Subcutaneous abdominal adipose tissue (tissue), 5 donors: ENCODE data around the gene ZNF292.
"Not testable (repeated sequence)": the region's sequence is repeated elsewhere in the genome, so short reads cannot be mapped to it uniquely, and the experiment has no call there.

Source experiments
- H3K27ac ChIP-seq: one replicate; pipeline ENCODE4 v1.7.0; 2013; ENCODE audit warnings: low read depth, mild to moderate bottlenecking, inconsistent platforms, low read length, moderate library complexity
- H3K27me3 ChIP-seq, 5 donors: one replicate each; pipeline ENCODE4 v1.7.0; 2013; ENCODE audit warnings: low read length in 5 of 5, inconsistent platforms in 1 of 5; ENCODE audit not compliant: control insufficient read depth in 5 of 5, insufficient read depth in 4 of 5
- H3K36me3 ChIP-seq, 5 donors: one replicate each; pipeline ENCODE4 v1.7.0; 2013; ENCODE audit warnings: low read length in 5 of 5; ENCODE audit not compliant: control insufficient read depth in 5 of 5, insufficient read depth in 5 of 5
- H3K4me1 ChIP-seq, 5 donors: one replicate each; pipeline ENCODE4 v1.7.0; 2013; ENCODE audit warnings: low read length in 5 of 5, mild to moderate bottlenecking in 3 of 5, moderate library complexity in 1 of 5; ENCODE audit not compliant: control insufficient read depth in 5 of 5, insufficient read depth in 5 of 5
- H3K4me3 ChIP-seq, 5 donors: one replicate each; pipeline ENCODE4 v1.7.0; 2013; ENCODE audit warnings: low read length in 5 of 5, low read depth in 1 of 5
- H3K9ac ChIP-seq, 5 donors: one replicate each; pipeline ENCODE4 v1.7.0; 2013; ENCODE audit warnings: low read length in 5 of 5, mild to moderate bottlenecking in 4 of 5, moderate library complexity in 3 of 5
- H3K9me3 ChIP-seq, 5 donors: one replicate each; pipeline ENCODE4 v1.7.0; 2013; ENCODE audit warnings: low read length in 5 of 5; ENCODE audit not compliant: control insufficient read depth in 5 of 5
- donor health status: healthy.
- donor health status: healthy.
- donor health status: healthy.
- donor health status: healthy.
- donor health status: healthy.

The ZNF292 gene

GRCh38 chr6:87279196-87279595 lies 123.8 kb downstream of the ZNF292 start:
- no peaks in the 10 kb centered on the region for H3K36me3 ChIP-seq
- no peak overlapping the region for H3K27ac ChIP-seq
- H3K9me3 ChIP-seq = no peaks in the 10 kb centered on the region
- H3K4me3 ChIP-seq = no peak overlapping the region
- peaks cover 0 to 3% (median 0%) of the 10 kb centered on the region in 5 donors for H3K4me1 ChIP-seq
- H3K9ac ChIP-seq = no peak overlapping the region
- H3K27me3 ChIP-seq = no peaks in the 10 kb centered on the region

DNA sequence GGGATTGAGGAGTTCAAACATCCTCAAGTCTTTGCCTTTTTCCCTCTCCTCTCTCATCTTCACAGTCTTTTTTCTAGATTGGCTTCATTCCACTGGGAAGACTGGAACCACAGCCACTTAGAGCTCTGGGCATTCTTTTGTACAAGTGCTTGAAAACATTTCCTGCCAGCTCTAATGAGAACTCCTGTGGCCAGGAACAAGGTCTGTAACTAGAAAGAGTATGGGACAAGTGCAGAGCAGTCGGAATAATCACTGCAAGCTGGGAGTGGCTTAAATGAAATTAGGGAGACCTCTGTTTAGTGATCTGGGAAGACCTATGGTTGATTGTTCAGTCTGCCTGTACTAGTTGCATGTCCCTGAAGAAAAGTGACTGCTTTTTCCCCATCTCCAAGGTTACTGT lies 126.1 kb downstream of the ZNF292 start:
- no peak overlapping the region for H3K9ac ChIP-seq
- no peak overlapping the region for H3K4me3 ChIP-seq
- no peaks in the 10 kb centered on the region for H3K9me3 ChIP-seq
- H3K27ac ChIP-seq = no peak overlapping the region
- H3K27me3 ChIP-seq = no peaks in the 10 kb centered on the region
- peaks cover 0 to 3% (median 0%) of the 10 kb centered on the region in 5 donors for H3K4me1 ChIP-seq
- no peaks in the 10 kb centered on the region for H3K36me3 ChIP-seq

DNA sequence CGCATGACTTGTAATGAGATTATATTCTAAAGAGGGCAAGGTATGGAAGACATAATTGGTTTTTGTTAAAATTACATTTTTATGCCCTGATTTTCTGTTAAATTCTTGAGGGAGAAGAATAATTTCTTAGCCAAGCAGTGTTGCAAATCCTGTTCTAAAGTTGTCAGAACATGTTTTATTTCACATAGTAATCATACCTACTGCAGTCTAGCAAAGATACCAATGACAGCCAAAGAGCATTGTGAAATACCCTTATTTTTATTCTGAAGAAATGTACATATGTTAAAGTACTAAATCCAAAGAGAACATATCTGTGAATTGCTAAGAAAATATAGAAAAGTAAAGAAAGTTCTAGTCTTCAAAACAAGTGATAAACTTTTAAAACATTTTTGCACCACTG lies 127.4 kb downstream of the ZNF292 start:
- Histone ChIP-seq H3K27me3 (no peaks in the 10 kb centered on the region), H3K27ac (no peak overlapping the region)

GRCh38 chr6:87283461-87283860 lies 128.1 kb downstream of the ZNF292 start:
- H3K36me3 ChIP-seq = no peaks in the 10 kb centered on the region
- H3K9ac ChIP-seq = no peak overlapping the region
- no peak overlapping the region for H3K4me3 ChIP-seq
- no peaks in the 10 kb centered on the region for H3K9me3 ChIP-seq
- H3K4me1 ChIP-seq = peaks cover 0 to 3% (median 0%) of the 10 kb centered on the region in 5 donors
- H3K27ac ChIP-seq = no peak overlapping the region
- H3K27me3 ChIP-seq = no peaks in the 10 kb centered on the region

More for the DNA sequence above, 127.4 kb downstream of the ZNF292 start:
- no peak overlapping the region for H3K9ac ChIP-seq
- no peak overlapping the region for H3K4me3 ChIP-seq
- H3K4me1 ChIP-seq = peaks cover 0 to 3% (median 0%) of the 10 kb centered on the region in 5 donors
- no peaks in the 10 kb centered on the region for H3K36me3 ChIP-seq
- no peaks in the 10 kb centered on the region for H3K9me3 ChIP-seq

- no peaks in the 10 kb centered on the region for H3K36me3 ChIP-seq
- H3K4me1 ChIP-seq = peaks cover 0 to 3% (median 0%) of the 10 kb centered on the region in 5 donors
- H3K9ac ChIP-seq = no peak overlapping the region
- no peak overlapping the region for H3K4me3 ChIP-seq
- no peaks in the 10 kb centered on the region for H3K27me3 ChIP-seq
- H3K9me3 ChIP-seq = no peaks in the 10 kb centered on the region
- H3K27ac ChIP-seq = no peak overlapping the region
These were observed 131.9 kb downstream of the ZNF292 start for GRCh38 chr6:87287251-87287650.

DNA sequence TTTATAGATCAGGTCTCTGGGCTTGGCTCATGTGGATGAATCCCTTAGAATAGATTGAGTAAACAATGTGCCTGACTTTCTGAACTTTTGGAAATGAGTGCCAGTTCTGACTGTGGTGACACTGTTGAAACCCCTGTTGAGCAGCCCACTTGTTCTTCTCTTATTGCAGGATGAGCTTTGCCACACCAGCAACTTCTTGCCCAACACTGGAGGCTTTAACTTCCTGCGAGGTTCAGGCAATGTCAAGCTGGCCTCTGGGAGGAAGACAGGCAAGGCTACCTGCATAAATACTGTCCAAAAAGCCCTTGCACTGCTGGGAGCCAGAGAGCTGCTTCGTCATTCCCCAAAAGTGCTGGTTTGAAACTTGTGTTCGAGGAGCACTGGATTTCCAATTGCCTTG lies 134.2 kb downstream of the ZNF292 start:
- H3K36me3 ChIP-seq = no peaks in the 10 kb centered on the region
- no peak overlapping the region for H3K9ac ChIP-seq
- H3K27me3 ChIP-seq = no peaks in the 10 kb centered on the region
- no peak overlapping the region for H3K4me3 ChIP-seq
- no peak overlapping the region for H3K27ac ChIP-seq
- H3K9me3 ChIP-seq = no peaks in the 10 kb centered on the region
- H3K4me1 ChIP-seq = no peaks in the 10 kb centered on the region

GRCh38 chr6:87291883-87292282 lies 136.5 kb downstream of the ZNF292 start:
- Histone ChIP-seq H3K4me3 (no peak overlapping the region), H3K9ac (no peak overlapping the region), H3K9me3 (no peaks in the 10 kb centered on the region), H3K4me1 (no peaks in the 10 kb centered on the region), H3K27me3 (peaks cover 0 to 3% (median 0%) of the 10 kb centered on the region in 5 donors), H3K27ac (no peak overlapping the region), H3K36me3 (no peaks in the 10 kb centered on the region)

DNA sequence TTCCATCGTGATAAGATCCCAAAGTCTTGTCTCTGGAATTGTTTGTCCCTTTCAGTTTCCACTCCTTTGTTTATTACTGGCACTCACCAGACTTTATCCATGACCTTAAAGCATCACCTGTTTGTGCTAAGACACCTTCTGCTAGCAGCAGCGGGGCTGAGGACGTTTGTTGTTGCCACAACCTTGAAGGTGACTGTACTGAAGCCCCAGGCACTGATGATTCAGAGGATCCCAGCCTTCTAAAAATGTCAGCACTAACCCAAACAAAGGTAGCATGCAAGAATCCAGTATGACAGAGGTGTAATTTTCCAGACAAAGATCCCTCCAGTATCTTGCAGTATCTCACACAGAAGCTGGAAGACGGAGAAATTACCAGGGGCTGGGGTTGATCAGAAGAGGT lies 138.2 kb downstream of the ZNF292 start:
- no peaks in the 10 kb centered on the region for H3K9me3 ChIP-seq
- peaks cover 0 to 3% (median 0%) of the 10 kb centered on the region in 5 donors for H3K27me3 ChIP-seq
- H3K9ac ChIP-seq = no peak overlapping the region
- H3K4me1 ChIP-seq = no peaks in the 10 kb centered on the region
- H3K4me3 ChIP-seq = no peak overlapping the region
- no peaks in the 10 kb centered on the region for H3K36me3 ChIP-seq
- no peak overlapping the region for H3K27ac ChIP-seq

- no peak overlapping the region for H3K9ac ChIP-seq
- H3K27ac ChIP-seq = no peak overlapping the region
- H3K9me3 ChIP-seq = no peaks in the 10 kb centered on the region
- peaks cover 0 to 5% (median 0%) of the 10 kb centered on the region in 5 donors for H3K27me3 ChIP-seq
- no peaks in the 10 kb centered on the region for H3K4me1 ChIP-seq
- H3K4me3 ChIP-seq = no peak overlapping the region
- no peaks in the 10 kb centered on the region for H3K36me3 ChIP-seq
These were observed 141.8 kb downstream of the ZNF292 start for GRCh38 chr6:87297119-87297518.

DNA sequence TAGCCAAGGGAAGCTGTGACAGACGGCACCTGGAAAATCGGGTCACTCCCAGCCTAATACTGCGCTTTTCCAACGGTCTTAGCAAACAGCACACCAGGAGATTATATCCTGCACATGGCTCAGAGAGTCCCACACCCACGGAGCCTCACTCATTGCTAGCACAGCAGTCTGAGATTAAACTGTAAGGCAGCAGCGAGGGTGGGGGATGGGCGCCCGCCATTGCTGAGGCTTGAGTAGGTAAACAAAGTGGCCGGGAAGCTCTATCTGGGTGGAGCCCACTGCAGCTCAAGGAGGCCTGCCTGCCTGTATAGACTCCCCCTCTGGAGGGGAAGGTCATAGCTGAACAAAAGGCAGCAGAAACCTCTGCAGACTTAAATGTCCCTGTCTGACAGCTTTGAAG lies 145.9 kb downstream of the ZNF292 start:
- not testable (repeated sequence) for H3K4me1 ChIP-seq, H3K27me3 ChIP-seq, H3K9ac ChIP-seq, H3K9me3 ChIP-seq, H3K4me3 ChIP-seq, H3K36me3 ChIP-seq, H3K27ac ChIP-seq

GRCh38 chr6:87308970-87309369 lies 153.6 kb downstream of the ZNF292 start:
- H3K9me3 ChIP-seq = peaks cover 0 to 2% (median 0%) of the 10 kb centered on the region in 5 donors
- H3K27ac ChIP-seq = no peak overlapping the region
- H3K27me3 ChIP-seq = peaks cover 0 to 2% (median 0%) of the 10 kb centered on the region in 5 donors
- no peak overlapping the region for H3K9ac ChIP-seq
- H3K36me3 ChIP-seq = no peaks in the 10 kb centered on the region
- no peaks in the 10 kb centered on the region for H3K4me1 ChIP-seq
- H3K4me3 ChIP-seq = no peak overlapping the region
